GM19372 (cell line): ENCODE results near the gene KCNE4.

Experiments used
- ATAC-seq: cut with Tn5 transposase; IDR thresholded peaks from one replicate; pipeline ENCODE4 v1.9.1; 2021; ENCODE audit warnings: mild to moderate bottlenecking, low read depth, moderate library complexity; ENCODE audit not compliant: unreplicated experiment

KCNE4 gene

DNA sequence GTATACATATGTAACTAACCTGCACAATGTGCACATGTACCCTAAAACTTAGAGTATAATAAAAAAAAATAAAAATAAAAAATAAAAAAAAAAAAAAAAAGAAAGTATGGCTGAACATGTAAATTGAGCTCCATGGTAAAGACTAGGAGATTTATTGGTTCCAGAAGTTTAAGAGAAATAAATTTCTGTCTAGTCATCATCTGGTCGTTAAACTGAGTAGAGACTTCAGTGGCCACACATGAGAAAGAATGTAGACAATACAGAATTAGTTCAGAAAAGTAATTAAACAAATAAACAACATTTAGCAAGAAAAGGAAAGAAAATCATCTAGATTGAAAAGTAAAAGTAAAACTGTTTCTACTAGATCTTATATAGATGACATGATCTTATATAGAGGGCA lies 12.4 kb upstream of the KCNE4 start:
- no peak for ATAC-seq

DNA sequence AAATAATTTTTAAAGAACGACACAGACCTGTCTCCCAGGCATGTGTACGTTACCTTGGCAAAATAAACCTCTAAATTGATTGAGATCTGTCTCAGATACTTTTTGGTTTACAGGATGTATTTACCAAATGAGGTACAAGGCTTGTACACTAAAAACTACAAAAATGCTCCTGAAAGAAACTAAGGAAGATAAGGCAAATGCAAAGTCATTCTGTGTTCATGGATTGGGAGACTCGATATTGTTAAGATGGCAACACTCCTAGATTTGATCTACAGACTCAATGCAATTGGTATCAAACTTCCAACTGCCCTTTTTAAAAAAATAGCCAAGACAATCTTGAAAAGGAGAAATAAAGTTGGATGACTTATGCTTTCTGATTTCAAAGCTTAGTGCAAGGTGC lies 11.5 kb upstream of the KCNE4 start:
- ATAC-seq, result no peak

DNA sequence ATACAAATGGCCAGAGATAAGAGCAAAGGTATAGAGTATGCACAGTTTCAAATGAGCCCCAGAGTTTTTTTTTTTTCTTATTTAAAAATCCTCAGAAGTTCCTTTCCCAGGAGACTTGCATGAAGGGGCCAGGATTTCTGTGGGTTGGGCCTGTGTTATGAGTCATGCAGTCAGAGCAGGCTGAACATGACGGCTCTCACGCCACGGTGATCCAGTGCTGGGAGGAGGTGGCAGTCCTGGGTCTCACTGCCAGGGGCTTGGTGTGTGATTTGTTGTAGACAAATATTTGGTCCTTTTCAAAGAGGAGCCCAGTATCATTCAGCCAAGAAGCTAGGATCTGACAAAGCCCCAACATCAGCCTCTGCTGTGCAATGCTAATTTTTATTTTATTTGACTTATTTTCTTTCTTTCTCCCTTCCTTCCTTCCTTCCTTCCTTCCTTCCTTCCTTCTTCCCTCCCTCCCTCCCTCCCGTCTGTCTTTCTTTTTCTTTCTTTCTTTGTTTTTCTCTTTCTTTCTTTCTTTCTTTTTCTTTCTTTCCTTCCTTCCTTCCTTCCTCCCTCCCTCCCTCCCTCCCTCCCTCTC lies 10.4 kb upstream of the KCNE4 start:
- no peak for ATAC-seq

DNA sequence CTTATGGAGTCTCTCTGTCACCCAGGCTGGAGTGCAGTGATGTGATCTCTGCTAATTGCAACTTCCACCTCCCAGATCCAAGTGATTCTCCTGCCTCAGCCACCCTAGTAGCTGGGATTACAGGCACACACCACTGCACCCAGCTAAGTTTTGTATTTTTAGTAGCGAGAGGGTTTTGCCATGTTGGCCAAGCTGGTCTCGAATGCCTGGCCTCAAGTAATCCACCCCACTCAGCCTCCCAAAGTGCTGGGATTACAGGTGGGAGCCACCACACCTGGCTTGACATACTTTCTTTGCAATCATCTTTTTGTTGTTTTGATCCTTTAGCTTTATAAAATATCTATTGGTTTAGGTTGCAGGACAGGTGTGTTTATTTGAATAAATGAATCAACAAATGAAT lies 9.7 kb upstream of the KCNE4 start:
- ATAC-seq, result no peak

DNA sequence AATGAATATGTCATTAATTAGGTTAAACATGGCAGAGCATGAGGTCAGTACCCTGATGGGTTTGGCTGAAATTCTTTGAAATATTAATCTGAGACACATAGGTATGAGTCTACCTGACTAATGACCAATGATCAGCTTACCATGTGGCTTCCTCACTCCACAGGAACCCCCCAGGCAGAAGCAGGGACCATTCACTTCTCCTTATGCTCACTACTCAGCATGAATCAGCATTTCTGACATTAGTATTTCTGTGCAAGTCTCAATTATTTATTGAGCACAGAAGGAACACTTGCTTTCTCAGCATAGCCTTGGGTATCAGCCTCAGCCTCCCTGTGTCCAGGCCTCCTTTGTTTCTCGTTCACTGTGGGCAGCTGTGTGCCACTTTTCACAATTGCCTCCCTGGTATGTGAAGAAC lies 9.3 kb upstream of the KCNE4 start:
- no peak for ATAC-seq

DNA sequence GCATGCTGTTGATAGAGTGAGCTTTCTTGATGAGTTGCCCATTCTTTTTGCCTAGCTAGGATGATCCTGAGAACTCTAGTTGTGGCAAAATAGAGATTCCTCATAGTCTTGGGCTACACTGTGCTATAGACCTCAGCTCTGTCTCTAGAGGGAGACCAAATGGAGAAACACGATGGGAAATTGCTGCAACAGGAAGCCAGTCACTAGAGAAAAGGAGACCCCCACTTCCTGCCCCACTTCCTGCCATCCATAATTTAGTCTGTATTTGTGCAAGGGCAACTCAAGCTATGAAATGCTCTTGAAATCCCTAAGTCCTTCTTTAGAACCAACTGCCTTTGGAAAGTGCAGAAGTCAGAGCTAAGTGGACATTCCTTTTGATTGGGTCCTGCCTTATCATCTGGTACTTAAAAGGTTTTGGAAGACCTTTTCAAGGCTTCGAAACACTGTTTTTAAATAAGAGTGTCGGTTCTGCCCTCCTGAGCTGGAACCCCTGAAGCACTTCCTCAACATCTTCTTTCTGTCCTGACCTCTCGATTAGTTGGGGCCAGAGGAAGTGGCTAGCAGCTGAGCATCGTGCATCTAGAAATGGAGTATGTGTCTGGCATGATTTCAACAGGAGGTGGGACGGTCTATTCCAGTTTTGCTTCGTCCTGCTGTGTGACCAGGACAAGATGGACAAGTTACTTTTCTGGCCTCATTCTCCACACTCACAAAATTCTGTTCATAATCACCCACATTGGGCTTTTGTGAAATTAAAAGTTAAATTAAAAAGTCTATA lies 8.6 kb upstream of the KCNE4 start:
- ATAC-seq, result no peak

DNA sequence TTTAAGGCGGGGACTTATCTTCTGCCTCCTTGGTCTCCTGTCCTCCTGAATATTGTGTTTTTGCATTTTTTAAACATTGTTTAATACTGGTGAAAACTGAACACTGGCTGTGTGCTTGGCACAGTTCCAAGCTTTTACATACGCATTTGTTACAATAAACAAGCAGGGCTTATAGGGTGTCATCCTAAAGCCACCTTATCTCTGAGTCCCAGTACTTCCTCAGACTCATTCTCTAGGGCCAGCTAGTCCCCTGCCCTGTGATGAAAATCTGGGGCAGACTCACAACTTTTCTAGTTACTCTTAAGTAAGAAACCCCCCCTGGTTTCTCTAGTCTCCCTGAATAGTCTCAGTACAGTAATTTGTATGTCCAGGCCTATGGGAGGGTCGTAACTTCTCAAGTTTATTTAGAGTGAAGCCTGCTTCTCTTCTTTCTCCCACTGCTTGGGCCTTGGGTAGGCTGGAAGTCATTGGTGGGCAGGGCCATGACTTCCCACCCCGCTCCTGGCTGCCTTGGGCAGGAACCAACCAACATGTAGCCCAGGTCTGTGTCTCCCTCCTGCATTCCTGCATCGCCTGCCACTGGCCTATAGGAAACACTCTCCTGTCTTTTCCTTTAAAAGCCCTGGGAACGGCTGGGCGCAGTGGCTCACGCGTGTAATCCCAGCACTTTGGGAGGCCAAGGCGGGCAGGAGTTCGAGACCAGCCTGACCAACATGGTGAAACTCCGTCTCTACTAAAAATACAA lies 7.7 kb upstream of the KCNE4 start:
- ATAC-seq, result no peak

DNA sequence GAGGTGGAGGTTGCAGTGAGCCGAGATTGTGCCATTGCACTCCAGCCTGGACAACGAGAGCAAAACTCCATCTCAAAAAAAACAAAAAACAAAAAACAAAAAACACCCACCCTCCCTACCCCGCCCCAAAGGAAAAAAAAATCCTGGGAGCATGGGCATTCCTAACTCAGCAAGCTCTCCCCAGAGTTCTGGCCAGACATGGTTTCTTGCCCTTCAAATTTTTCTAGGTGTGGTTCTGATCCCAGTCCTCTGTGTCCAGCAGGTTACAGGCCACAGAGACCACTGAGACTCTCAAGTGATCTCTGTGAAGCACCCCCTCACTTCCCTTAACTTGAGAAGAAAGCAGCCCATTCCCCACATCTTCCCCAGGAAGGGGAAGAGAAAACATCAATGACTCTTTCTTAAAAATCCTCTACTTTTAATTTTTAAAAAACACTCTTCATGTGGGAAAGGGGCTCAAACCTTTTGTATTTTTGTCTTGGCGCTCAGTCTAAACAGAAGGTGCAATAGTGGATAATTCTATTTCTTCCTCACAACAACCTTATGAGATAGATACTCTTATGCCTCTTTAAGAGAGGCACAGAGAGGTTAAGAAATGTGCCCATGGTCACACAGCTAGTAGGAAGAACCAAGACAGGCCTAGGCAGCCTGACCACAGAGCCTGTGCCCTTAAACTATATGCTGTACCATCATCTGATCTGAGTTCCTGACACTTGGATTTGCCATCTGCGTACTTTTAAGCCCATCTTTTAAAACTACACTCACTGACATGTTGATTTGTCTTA lies 6.9 kb upstream of the KCNE4 start:
- no peak for ATAC-seq

DNA sequence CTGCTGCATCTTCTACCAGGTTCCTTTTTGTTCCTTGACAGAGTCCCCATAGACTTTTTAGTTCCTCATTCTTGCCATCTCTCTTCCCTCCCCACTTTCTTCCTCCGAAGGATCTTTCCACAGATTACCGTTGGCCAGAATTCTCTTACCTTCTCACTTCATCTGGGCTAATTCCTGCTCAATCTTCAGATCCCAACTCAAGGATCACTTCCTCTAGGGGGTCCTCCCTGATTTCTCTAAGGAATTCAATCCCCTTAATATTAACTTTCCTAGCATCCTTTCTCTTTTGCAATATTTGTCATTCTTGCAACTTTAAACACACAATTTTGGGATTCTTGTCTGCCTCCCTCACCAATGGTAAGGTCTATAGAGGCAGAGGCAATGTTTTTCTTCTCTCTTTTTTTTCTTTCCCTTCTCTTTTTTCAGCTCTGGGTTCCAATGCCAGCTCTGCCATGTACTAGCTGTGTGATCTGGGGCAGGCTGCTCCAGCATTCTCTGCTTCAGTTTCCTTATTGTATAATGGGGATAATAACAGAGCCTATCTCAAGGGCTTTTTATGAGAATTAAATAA lies 5.4 kb upstream of the KCNE4 start:
- no peak for ATAC-seq

DNA sequence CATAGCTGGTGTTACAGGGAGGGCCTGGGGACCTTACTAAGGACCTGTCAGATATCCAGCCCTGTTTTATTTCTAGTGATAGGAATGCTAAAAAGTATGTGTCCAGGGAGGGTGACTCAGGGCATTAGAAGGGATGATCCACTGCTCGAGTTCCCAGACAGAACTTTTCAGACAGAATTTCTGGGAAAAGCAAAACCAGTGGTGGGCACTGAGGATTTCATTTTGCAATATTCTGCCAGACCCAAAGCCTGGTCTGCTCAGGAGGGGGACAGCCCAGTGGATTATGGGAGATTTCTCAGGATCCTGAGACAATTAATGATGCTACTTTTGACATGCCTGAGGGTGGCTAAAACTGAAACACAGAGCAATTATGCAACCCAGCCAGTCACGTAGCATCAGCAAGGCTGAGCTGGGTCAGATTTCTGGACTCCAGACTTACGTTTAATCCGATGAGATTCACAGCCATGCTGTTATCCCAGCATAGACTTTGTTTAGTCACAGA lies 4.7 kb upstream of the KCNE4 start:
- no peak for ATAC-seq

DNA sequence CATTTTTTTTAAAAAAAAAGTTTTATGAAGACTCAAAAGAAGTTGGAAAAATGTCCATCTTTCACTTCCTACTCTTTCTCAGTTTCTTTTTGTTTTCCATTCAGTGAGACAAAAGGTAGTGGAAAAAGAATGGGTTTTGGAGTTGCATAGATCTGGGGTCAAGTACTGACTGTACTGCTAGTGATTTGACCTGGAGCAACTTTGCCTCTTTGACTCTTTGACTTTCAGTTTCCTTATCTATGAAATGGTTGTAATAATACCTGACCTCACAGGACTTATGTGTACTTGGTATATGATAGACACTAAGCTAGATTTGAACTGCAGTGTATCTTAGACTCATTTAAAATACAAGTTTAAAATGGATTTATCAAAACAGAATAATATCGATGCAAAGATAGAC lies 3.5 kb upstream of the KCNE4 start:
- ATAC-seq, result no peak

DNA sequence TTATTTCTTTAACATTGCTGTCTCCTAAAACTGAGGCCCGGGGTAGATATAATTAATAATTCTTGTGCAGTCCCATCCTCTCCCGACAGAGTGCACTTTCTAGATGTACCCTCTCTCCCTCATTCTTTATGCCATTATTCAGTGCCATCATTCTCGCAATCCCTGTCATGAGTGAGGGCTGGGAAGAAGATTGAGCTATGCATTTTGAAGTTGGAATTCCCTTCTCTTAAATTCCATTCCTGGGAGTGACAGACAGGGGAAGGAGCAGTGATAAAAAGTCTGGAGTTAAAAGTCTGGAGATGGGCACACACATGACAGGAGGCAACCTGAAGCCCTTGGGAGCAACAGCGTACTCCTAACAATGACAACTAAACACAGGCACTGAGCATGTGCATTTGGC lies 2.6 kb upstream of the KCNE4 start:
- no peak for ATAC-seq

DNA sequence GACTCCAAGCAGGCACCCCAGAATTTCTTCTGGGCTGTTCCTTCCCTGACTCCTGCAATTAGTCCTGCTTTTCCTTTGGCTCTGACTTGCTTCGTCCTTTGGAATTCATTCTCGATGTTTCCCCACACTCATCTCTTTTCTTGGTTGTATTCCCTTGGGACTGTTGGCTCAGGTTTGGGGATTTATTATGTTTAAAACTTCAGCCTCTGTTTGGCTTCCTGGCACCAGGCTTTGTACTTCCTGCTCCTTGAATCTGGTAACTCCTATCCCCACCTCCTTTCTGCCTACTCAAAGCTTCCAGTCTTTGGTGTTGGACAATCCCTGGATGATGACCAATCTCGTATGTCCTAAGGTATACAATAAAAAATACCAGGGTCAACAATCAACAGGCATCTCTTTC lies 1.8 kb upstream of the KCNE4 start:
- ATAC-seq, result no peak

DNA sequence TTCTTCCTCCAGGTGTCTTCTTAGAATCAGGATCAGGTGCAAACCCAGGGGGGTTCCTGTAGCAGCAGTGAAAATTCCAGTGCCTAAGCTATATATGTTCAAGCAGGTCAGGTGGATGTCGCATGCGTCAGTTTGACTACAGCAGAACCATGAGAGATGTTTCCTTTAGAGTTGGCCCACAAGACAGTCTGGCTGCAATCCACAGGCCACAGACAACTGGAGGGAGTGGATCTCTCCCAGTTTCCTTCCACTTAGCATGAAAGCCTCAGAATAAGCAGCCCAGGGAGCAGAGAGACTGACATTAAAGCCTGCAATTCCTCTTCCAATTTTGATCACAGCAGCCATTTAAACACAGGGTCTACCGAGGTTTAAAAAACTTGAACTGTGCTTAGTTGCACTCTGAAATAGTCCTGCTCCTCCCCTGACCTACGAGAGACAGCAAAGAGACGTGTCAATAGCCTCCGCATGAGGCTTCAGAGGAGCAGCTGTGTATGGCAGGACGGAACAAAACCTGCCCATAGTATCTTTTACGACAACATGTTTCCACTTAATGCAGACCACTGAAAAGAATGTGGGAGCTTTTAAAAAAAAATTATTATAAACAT lies 988 bp upstream of the KCNE4 start:
- no peak for ATAC-seq

DNA sequence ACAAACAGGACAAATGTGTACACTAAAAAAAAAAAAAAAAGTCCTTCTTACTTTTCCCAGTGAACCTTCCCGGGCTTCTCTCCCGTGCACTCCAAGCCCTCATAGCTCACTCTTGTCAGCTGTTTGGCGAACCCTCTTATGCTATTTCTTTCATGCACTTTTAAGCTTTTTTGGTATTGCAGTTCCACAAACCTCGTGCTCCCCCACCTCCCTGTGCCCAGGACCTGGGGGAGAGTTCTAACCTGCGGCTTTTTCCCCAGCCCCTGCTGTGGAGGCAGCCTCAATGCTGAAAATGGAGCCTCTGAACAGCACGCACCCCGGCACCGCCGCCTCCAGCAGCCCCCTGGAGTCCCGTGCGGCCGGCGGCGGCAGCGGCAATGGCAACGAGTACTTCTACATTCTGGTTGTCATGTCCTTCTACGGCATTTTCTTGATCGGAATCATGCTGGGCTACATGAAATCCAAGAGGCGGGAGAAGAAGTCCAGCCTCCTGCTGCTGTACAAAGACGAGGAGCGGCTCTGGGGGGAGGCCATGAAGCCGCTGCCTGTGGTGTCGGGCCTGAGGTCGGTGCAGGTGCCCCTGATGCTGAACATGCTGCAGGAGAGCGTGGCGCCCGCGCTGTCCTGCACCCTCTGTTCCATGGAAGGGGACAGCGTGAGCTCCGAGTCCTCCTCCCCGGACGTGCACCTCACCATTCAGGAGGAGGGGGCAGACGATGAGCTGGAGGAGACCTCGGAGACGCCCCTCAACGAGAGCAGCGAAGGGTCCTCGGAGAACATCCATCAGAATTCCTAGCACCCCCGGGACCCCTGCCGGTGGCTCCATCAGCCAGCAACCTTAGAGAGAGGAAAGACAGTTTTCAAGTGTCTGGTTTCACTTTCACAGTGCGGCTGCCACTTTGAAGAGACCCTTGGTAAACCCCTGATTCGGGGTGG lies 826 bp downstream of the KCNE4 start:
- no peak for ATAC-seq

DNA sequence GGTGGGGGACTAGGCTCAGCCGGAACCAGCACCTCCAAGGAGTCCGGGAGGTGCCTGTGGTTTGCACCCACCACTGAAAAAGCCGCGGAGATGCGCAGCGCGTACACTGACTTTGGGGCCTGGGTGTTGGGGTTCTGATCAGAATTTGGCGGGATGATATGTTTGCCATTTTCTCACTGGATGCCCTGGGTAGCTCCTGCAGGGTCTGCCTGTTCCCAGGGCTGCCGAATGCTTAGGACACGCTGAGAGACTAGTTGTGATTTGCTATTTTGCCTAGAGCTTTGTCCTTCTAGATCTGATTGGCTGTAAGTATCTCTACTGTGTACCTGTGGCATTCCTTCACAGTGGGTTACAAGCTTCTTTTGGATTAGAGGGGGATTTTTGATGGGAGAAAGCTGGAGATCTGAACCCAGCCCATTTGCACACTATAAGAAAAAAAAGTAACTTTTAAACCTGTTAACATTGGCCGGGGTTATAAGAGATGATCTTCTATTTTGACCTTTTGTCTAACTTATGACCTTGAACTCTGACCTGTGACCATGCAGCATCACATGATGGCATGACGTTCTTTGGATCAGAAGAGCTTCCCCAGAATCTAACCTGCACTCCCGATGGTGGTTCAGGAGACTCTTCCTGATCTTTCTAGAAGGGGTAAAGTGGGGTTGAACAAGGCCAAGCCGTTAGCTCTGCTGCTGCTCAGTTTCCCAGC lies 1.6 kb downstream of the KCNE4 start:
- ATAC-seq, result no peak

DNA sequence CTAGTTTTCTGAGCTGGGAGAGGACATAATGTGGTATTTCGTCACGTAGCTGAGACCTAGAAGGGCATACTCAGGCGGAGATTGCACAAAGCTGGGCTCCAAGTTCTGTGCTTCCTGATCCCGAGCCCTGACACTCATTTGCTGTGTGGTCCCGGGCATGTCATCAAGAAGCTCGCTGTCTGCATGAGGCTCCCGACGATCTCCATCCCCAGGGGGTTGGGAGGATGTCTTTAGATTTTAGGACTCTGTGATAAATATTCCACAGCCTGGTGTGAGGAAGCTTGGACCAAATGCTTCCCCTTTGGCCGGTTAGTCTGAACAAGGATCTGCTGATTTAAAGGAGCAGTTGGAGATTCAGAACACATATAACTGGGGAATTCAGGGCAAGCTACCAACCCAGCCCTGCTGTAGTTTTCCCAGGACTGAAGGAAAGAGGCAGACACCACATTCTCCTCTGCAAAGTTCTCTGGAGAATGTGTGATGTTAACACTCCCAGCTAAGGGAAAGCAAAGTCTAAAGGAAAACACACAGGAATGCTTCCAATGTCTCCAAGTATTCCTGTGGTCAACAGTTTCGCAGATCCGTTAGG lies 2.3 kb downstream of the KCNE4 start:
- no peak for ATAC-seq

DNA sequence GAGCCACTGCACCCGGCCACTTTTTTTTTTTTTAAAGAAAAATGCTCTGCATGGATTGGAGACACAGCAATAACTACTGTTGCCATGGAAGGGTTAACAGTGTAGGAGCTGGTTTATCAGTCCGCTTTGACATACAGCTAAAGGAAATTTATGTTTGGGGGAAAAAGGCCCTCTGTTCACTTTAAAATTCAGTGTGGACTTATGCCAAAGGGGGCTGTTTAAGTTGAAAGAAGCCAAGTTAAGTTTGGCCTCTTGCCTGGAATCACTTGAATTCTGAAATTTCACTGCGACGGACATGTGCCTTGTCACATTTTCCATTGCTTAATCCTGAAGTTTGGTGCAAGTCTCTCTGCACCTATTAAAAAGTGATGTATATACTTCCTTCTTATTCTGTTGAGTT lies 3.1 kb downstream of the KCNE4 start:
- no peak for ATAC-seq
